Duodenal mucosa (tissue), 2 donors: ENCODE measurements around the gene RPL10.

Source experiments
- H3K27ac ChIP-seq: one replicate; pipeline ENCODE4 v1.7.0; 2013; ENCODE audit warnings: low read depth, low read length
- H3K27me3 ChIP-seq, 2 donors: one replicate each; pipeline ENCODE4 v1.7.0; 2013; ENCODE audit warnings: low read length in 2 of 2, control low read depth in 1 of 2; ENCODE audit not compliant: insufficient read depth in 2 of 2, control insufficient read depth in 1 of 2
- H3K36me3 ChIP-seq, 2 donors: one replicate each; pipeline ENCODE4 v1.7.0; 2013; ENCODE audit warnings: low read length in 2 of 2, control low read depth in 1 of 2; ENCODE audit not compliant: insufficient read depth in 2 of 2, control insufficient read depth in 1 of 2
- H3K4me1 ChIP-seq, 2 donors: one replicate each; pipeline ENCODE4 v1.7.0; 2013; ENCODE audit warnings: low read length in 2 of 2, control low read depth in 1 of 2; ENCODE audit not compliant: insufficient read depth in 2 of 2, control insufficient read depth in 1 of 2
- H3K4me3 ChIP-seq, 2 donors: one replicate each; pipeline ENCODE4 v1.7.0; 2013; ENCODE audit warnings: low read length in 2 of 2, low read depth in 1 of 2
- H3K9ac ChIP-seq, 2 donors: one replicate each; pipeline ENCODE4 v1.7.0; 2013; ENCODE audit warnings: low read length in 2 of 2, low read depth in 1 of 2
- H3K9me3 ChIP-seq, 2 donors: one replicate each; pipeline ENCODE4 v1.7.0; 2013; ENCODE audit warnings: low read length in 2 of 2, control low read depth in 1 of 2; ENCODE audit not compliant: control insufficient read depth in 1 of 2

Gene RPL10

GRCh38 chrX:154401045-154401799 lies 3.0 kb downstream of the RPL10 start:
- Histone ChIP-seq H3K4me1 (peaks cover 12 to 16% of the 10 kb centered on the region in 2 donors), H3K27me3 (no peaks in the 10 kb centered on the region), H3K4me3 (no peak overlapping the region), H3K27ac (no peak overlapping the region), H3K9me3 (no peaks in the 10 kb centered on the region), H3K36me3 (peaks cover 19 to 23% of the 10 kb centered on the region in 2 donors), H3K9ac (no peak overlapping the region)

GRCh38 chrX:154401918-154402621 lies 3.9 kb downstream of the RPL10 start:
- no peaks in the 10 kb centered on the region for H3K27me3 ChIP-seq
- H3K9ac ChIP-seq, result no peak overlapping the region
- no peak overlapping the region for H3K27ac ChIP-seq
- peaks cover 19 to 23% of the 10 kb centered on the region in 2 donors for H3K36me3 ChIP-seq
- no peak overlapping the region for H3K4me3 ChIP-seq
- H3K9me3 ChIP-seq, result no peaks in the 10 kb centered on the region
- peaks cover 12 to 16% of the 10 kb centered on the region in 2 donors for H3K4me1 ChIP-seq

GRCh38 chrX:154402622-154403127 lies 4.5 kb downstream of the RPL10 start:
- H3K27ac ChIP-seq, result no peak overlapping the region
- peaks cover 19 to 23% of the 10 kb centered on the region in 2 donors for H3K36me3 ChIP-seq
- no peak overlapping the region for H3K9ac ChIP-seq
- no peaks in the 10 kb centered on the region for H3K27me3 ChIP-seq
- H3K9me3 ChIP-seq, result no peaks in the 10 kb centered on the region
- H3K4me3 ChIP-seq, result no peak overlapping the region
- peaks cover 12 to 16% of the 10 kb centered on the region in 2 donors for H3K4me1 ChIP-seq

GRCh38 chrX:154403192-154403591 lies 5.0 kb downstream of the RPL10 start:
- H3K36me3 ChIP-seq, result peaks cover 19 to 23% of the 10 kb centered on the region in 2 donors
- H3K4me3 ChIP-seq, result no peak overlapping the region
- H3K27ac ChIP-seq, result no peak overlapping the region
- H3K4me1 ChIP-seq, result peaks cover 12 to 16% of the 10 kb centered on the region in 2 donors
- no peaks in the 10 kb centered on the region for H3K9me3 ChIP-seq
- H3K9ac ChIP-seq, result no peak overlapping the region
- no peaks in the 10 kb centered on the region for H3K27me3 ChIP-seq

- no peaks in the 10 kb centered on the region for H3K9me3 ChIP-seq
- no peak overlapping the region for H3K27ac ChIP-seq
- H3K27me3 ChIP-seq, result no peaks in the 10 kb centered on the region
- peaks cover 12 to 20% of the 10 kb centered on the region in 2 donors for H3K4me1 ChIP-seq
- peaks cover 19 to 23% of the 10 kb centered on the region in 2 donors for H3K36me3 ChIP-seq
- H3K4me3 ChIP-seq, result no peak overlapping the region
- no peak overlapping the region for H3K9ac ChIP-seq
Measured at GRCh38 chrX:154403858-154404257, 5.7 kb downstream of the RPL10 start.

- H3K27me3 ChIP-seq, result no peaks in the 10 kb centered on the region
- H3K27ac ChIP-seq, result no peak overlapping the region
- no peaks in the 10 kb centered on the region for H3K9me3 ChIP-seq
- H3K36me3 ChIP-seq, result peaks cover 10 to 16% of the 10 kb centered on the region in 2 donors
- H3K9ac ChIP-seq, result no peak overlapping the region
- H3K4me1 ChIP-seq, result peaks cover 8 to 14% of the 10 kb centered on the region in 2 donors
- H3K4me3 ChIP-seq, result no peak overlapping the region
Measured at GRCh38 chrX:154404625-154405192, 6.5 kb downstream of the RPL10 start.

GRCh38 chrX:154408659-154409221 lies 10.6 kb downstream of the RPL10 start:
- H3K9me3 ChIP-seq, result no peaks in the 10 kb centered on the region
- peak overlapping the region; percentile 57 to 74 for H3K9ac ChIP-seq
- peaks cover 7 to 10% of the 10 kb centered on the region in 2 donors for H3K4me1 ChIP-seq
- no peaks in the 10 kb centered on the region for H3K27me3 ChIP-seq
- H3K27ac ChIP-seq, result peak overlapping the region; percentile 25
- peak overlapping the region; percentile 51 to 72 for H3K4me3 ChIP-seq
- no peaks in the 10 kb centered on the region for H3K36me3 ChIP-seq

GRCh38 chrX:154409222-154409871 lies 11.2 kb downstream of the RPL10 start, which contains the start of gene DNASE1L1:
DNASE1L1 (minus strand) TSS chrX:154409254; CDS start chrX:154405568, 3,686 bp downstream.
- peak within 1 kb of the TSS; percentile 63 to 74 for H3K9ac ChIP-seq
- peak within 1 kb of the TSS; percentile 78 for H3K27ac ChIP-seq
- peaks cover 7 to 10% of the 10 kb centered on the region in 2 donors for H3K4me1 ChIP-seq

GRCh38 chrX:154411981-154412340 lies 13.8 kb downstream of the RPL10 start:
- Histone ChIP-seq H3K9me3 (no peaks in the 10 kb centered on the region), H3K36me3 (no peaks in the 10 kb centered on the region), H3K9ac (peak overlapping the region; percentile 78 to 79), H3K27me3 (no peaks in the 10 kb centered on the region), H3K4me1 (peaks cover 7 to 10% of the 10 kb centered on the region in 2 donors), H3K4me3 (peak overlapping the region; percentile 66 to 68), H3K27ac (peak overlapping the region; percentile 89)

More at GRCh38 chrX:154409222-154409871, 11.2 kb downstream of the RPL10 start, which contains the start of gene DNASE1L1:
- Histone ChIP-seq H3K27me3 (no peaks in the 10 kb centered on the region), H3K4me3 (peak within 1 kb of the TSS; percentile 51 to 72), H3K36me3 (no peaks in the 10 kb centered on the region), H3K9me3 (no peaks in the 10 kb centered on the region)
